ENCODE data around the gene SLC24A3.

The SLC24A3 gene

DNA sequence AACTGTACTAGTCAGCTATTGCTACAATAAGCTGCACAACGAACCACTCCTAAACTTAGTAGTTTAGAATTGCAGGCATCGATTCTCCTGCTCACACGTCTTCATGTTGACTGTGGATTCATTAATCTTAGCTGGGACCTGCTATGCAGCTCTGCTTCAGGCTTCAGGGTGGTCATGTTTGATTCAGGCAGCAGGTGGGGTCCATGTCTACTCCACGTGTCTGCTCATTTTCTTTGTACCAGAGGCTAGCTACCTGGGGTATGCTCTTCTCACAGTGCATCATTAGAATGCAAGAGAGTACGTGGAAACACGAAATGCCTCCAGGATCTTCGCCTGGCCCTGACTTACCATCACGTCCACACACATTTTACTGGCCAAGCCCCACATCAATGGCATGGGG is 481.1 kb downstream of the SLC24A3 start:
- Histone ChIP-seq H3K4me1 (ENCODE audit: control insufficient read depth in 1 of 2, insufficient read depth in 2 of 2, low read length in 2 of 2) (no peaks in the 10 kb centered on the region), H3K27ac (ENCODE audit: low read length) (no peak overlapping the region), H3K9me3 (ENCODE audit: control insufficient read depth in 1 of 2, low read length in 2 of 2) (no peaks in the 10 kb centered on the region), H3K27me3 (ENCODE audit: low read depth, low read length) (no peaks in the 10 kb centered on the region), H3K4me3 (ENCODE audit: low read depth in 1 of 2, low read length in 2 of 2) (no peak overlapping the region), H3K36me3 (ENCODE audit: control insufficient read depth in 1 of 2, insufficient read depth in 2 of 2, low read length in 2 of 2) (peaks cover 3% of the 10 kb centered on the region in 2 donors)

DNA sequence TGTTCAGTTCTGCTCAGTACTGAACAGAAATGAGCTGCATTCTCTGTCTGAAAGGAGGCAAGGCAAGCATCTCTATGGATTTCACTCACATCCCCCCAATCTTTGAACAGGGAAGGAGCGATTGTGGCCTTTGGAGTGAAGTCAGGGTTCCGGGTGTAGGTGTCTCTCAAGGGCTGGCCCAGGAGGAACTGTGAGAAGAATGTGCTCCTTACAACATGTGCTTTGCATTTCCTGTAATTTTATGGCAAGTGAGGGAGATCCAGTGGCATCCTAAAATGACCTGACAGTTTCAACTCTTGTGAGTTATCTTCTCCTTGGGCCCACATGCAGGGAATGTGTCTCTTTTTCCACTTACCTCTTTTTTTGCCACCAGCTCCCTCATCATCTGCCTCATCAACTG is 482.6 kb downstream of the SLC24A3 start:
- Histone ChIP-seq H3K27me3 (ENCODE audit: low read depth, low read length) (no peaks in the 10 kb centered on the region), H3K4me1 (ENCODE audit: control insufficient read depth in 1 of 2, insufficient read depth in 2 of 2, low read length in 2 of 2) (no peaks in the 10 kb centered on the region), H3K9me3 (ENCODE audit: control insufficient read depth in 1 of 2, low read length in 2 of 2) (no peaks in the 10 kb centered on the region), H3K27ac (ENCODE audit: low read length) (no peak overlapping the region), H3K4me3 (ENCODE audit: low read depth in 1 of 2, low read length in 2 of 2) (no peak overlapping the region), H3K36me3 (ENCODE audit: control insufficient read depth in 1 of 2, insufficient read depth in 2 of 2, low read length in 2 of 2) (peaks cover 3 to 6% of the 10 kb centered on the region in 2 donors)

DNA sequence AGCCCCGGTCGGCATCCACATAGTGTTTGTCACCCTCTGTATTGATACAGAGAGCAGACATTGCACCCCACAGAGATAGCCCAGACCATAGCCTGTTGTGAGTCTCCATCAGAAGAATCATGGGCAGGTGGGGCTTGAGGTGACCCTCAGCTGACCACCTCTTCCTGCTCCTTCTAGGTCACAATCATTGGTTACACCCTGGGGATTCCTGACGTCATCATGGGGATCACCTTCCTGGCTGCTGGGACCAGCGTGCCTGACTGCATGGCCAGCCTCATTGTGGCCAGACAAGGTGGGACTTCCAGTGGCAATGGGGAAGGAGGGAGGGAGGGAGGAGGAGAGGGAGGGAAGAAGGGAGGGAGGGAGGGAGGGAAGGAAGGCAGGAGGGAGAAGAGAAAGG is 484.2 kb downstream of the SLC24A3 start:
- Histone ChIP-seq H3K4me3 (ENCODE audit: low read depth in 1 of 2, low read length in 2 of 2) (no peak overlapping the region), H3K27me3 (ENCODE audit: low read depth, low read length) (no peaks in the 10 kb centered on the region), H3K27ac (ENCODE audit: low read length) (no peak overlapping the region), H3K36me3 (ENCODE audit: control insufficient read depth in 1 of 2, insufficient read depth in 2 of 2, low read length in 2 of 2) (peaks cover 6% of the 10 kb centered on the region in 2 donors), H3K9me3 (ENCODE audit: control insufficient read depth in 1 of 2, low read length in 2 of 2) (no peaks in the 10 kb centered on the region), H3K4me1 (ENCODE audit: control insufficient read depth in 1 of 2, insufficient read depth in 2 of 2, low read length in 2 of 2) (no peaks in the 10 kb centered on the region)

DNA sequence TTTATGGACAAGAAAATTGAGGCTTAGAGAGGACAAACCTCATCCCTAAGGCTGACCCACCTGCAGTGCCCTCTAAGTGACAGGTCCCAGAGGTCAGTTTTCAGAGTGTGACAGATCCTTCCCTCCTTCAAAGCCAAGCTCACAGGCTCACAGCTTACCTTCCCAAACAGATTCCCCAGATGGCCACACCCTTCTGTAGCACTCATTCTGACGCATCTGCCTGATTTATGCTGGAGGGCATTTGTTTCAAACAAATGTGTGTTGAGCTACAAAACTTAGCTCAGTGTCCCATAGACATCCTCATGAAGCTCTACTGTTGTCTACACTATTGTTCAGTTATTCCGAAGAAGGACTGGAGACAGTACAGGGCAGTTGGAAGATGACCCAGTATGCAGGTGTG is 485.0 kb downstream of the SLC24A3 start:
- Histone ChIP-seq H3K27ac (ENCODE audit: low read length) (no peak overlapping the region), H3K27me3 (ENCODE audit: low read depth, low read length) (no peaks in the 10 kb centered on the region), H3K36me3 (ENCODE audit: control insufficient read depth in 1 of 2, insufficient read depth in 2 of 2, low read length in 2 of 2) (peaks cover 7 to 10% of the 10 kb centered on the region in 2 donors), H3K4me1 (ENCODE audit: control insufficient read depth in 1 of 2, insufficient read depth in 2 of 2, low read length in 2 of 2) (no peaks in the 10 kb centered on the region), H3K4me3 (ENCODE audit: low read depth in 1 of 2, low read length in 2 of 2) (no peak overlapping the region), H3K9me3 (ENCODE audit: control insufficient read depth in 1 of 2, low read length in 2 of 2) (peaks cover 0 to 5% of the 10 kb centered on the region in 2 donors)

DNA sequence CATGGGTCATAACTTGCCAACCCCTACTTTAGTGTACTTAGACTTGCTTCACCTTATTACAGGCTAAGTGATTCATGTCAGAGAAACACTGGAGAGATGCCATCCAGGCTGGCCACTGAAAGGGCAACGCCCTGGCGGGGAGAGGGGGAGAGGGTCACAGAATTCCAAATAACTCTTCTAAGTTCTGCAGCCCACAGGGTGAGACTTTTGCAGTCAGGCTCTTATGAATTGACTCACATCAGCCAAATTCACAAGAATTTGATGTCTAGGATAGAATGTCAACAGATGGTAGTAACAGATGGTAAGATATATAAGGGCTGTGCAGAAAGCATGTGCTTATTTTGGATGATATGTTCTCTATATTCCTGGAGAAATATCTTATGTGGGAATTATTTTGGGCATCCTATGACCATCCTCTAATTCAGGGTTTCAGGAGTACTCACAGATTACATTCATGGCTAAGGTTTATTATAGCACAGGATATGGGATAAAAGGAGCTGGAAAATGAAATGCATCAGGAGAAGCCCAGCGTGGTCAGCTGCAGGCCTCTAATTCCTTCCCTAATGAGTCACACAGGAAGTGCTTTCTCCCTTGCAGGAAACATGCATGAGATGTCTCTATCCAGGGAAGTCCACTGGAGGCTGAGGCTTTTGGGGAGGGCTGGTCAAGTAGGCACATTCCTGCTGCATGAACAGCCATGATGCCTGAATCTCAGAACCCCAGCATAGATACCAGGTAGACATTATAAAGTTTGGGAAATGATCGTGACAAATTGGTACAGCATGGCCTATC is 486.9 kb downstream of the SLC24A3 start:
- Histone ChIP-seq H3K27me3 (ENCODE audit: low read depth, low read length) (no peaks in the 10 kb centered on the region), H3K4me1 (ENCODE audit: control insufficient read depth in 1 of 2, insufficient read depth in 2 of 2, low read length in 2 of 2) (no peaks in the 10 kb centered on the region), H3K4me3 (ENCODE audit: low read depth in 1 of 2, low read length in 2 of 2) (no peak overlapping the region), H3K27ac (ENCODE audit: low read length) (no peak overlapping the region), H3K36me3 (ENCODE audit: control insufficient read depth in 1 of 2, insufficient read depth in 2 of 2, low read length in 2 of 2) (peaks cover 4 to 14% of the 10 kb centered on the region in 2 donors), H3K9me3 (ENCODE audit: control insufficient read depth in 1 of 2, low read length in 2 of 2) (peaks cover 0 to 7% of the 10 kb centered on the region in 2 donors)

- no peaks in the 10 kb centered on the region for H3K4me1 ChIP-seq (ENCODE audit: control insufficient read depth in 1 of 2, insufficient read depth in 2 of 2, low read length in 2 of 2)
- H3K27ac ChIP-seq (ENCODE audit: low read length), result no peak overlapping the region
- H3K4me3 ChIP-seq (ENCODE audit: low read depth in 1 of 2, low read length in 2 of 2), result no peak overlapping the region
- no peaks in the 10 kb centered on the region for H3K27me3 ChIP-seq (ENCODE audit: low read depth, low read length)
- peaks cover 4 to 14% of the 10 kb centered on the region in 2 donors for H3K36me3 ChIP-seq (ENCODE audit: control insufficient read depth in 1 of 2, insufficient read depth in 2 of 2, low read length in 2 of 2)
- H3K9me3 ChIP-seq (ENCODE audit: control insufficient read depth in 1 of 2, low read length in 2 of 2), result peaks cover 0 to 7% of the 10 kb centered on the region in 2 donors
These were observed 489.0 kb downstream of the SLC24A3 start for GRCh38 chr20:19701429-19701828.

GRCh38 chr20:19706463-19706862 is 494.0 kb downstream of the SLC24A3 start:
- H3K27me3 ChIP-seq (ENCODE audit: low read depth, low read length), result no peaks in the 10 kb centered on the region
- peaks cover 4 to 11% of the 10 kb centered on the region in 2 donors for H3K4me1 ChIP-seq (ENCODE audit: control insufficient read depth in 1 of 2, insufficient read depth in 2 of 2, low read length in 2 of 2)
- H3K9me3 ChIP-seq (ENCODE audit: control insufficient read depth in 1 of 2, low read length in 2 of 2), result peaks cover 0 to 7% of the 10 kb centered on the region in 2 donors
- H3K4me3 ChIP-seq (ENCODE audit: low read depth in 1 of 2, low read length in 2 of 2), result no peak overlapping the region
- peaks cover 3 to 8% of the 10 kb centered on the region in 2 donors for H3K36me3 ChIP-seq (ENCODE audit: control insufficient read depth in 1 of 2, insufficient read depth in 2 of 2, low read length in 2 of 2)
- H3K27ac ChIP-seq (ENCODE audit: low read length), result no peak overlapping the region

DNA sequence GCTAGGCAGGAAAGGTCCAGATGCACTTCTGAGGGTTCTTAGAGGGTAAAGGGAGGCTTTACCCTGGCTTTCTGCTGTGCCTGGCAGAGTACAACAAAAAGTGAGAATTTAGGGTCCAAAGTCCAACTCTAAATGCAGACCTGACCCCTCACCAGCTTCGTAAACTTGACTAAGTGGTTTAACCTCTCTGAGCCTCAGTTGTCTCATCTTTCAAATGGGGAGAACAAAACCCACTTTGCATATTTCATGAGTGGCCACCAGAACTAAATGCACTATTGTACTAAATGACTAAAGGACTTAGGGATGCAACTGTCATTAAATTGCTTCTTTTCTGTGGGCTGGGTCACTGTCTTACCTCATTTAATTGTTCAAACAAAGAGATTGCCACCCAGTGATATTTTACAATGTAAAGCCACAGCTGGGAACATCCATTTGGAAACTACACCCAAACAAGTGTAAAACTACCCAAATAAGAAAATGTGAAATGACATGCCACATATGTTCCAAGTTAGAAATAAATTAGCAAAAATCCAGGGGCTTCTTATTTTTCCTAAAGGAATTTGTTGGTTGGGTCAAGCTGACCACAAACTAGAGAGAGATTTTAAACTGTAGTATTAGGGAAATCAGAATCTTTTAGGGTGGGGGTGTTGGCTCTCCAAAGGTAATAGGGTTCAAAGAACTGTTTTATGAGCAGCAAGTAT is 497.3 kb downstream of the SLC24A3 start:
- Histone ChIP-seq H3K4me3 (ENCODE audit: low read depth in 1 of 2, low read length in 2 of 2) (no peak overlapping the region), H3K36me3 (ENCODE audit: control insufficient read depth in 1 of 2, insufficient read depth in 2 of 2, low read length in 2 of 2) (no peaks in the 10 kb centered on the region), H3K9me3 (ENCODE audit: control insufficient read depth in 1 of 2, low read length in 2 of 2) (no peaks in the 10 kb centered on the region), H3K4me1 (ENCODE audit: control insufficient read depth in 1 of 2, insufficient read depth in 2 of 2, low read length in 2 of 2) (peaks cover 4 to 14% of the 10 kb centered on the region in 2 donors), H3K27ac (ENCODE audit: low read length) (no peak overlapping the region), H3K27me3 (ENCODE audit: low read depth, low read length) (no peaks in the 10 kb centered on the region)

- Histone ChIP-seq H3K36me3 (ENCODE audit: control insufficient read depth in 1 of 2, insufficient read depth in 2 of 2, low read length in 2 of 2) (no peaks in the 10 kb centered on the region), H3K27me3 (ENCODE audit: low read depth, low read length) (no peaks in the 10 kb centered on the region), H3K4me3 (ENCODE audit: low read depth in 1 of 2, low read length in 2 of 2) (no peak overlapping the region), H3K27ac (ENCODE audit: low read length) (no peak overlapping the region), H3K9me3 (ENCODE audit: control insufficient read depth in 1 of 2, low read length in 2 of 2) (no peaks in the 10 kb centered on the region), H3K4me1 (ENCODE audit: control insufficient read depth in 1 of 2, insufficient read depth in 2 of 2, low read length in 2 of 2) (peaks cover 4 to 14% of the 10 kb centered on the region in 2 donors)
These were observed 498.1 kb downstream of the SLC24A3 start for GRCh38 chr20:19710336-19711120.

DNA sequence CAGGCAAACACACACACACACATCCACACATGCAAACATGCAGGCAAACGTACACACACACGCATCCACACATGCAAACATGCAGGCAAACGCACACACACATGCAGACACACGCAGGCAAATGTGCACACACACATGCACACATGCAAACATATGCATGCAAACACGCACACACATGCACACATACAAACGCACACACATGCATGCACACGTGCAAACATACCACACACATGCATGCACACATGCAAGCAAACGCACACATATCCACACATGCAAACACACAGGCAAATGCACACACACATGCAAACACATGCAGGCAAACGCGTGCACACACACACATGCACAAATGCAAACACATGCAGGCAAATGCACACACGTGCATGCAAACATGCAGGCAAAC is 498.7 kb downstream of the SLC24A3 start:
- H3K36me3 ChIP-seq (ENCODE audit: control insufficient read depth in 1 of 2, insufficient read depth in 2 of 2, low read length in 2 of 2), result no peaks in the 10 kb centered on the region
- H3K4me1 ChIP-seq (ENCODE audit: control insufficient read depth in 1 of 2, insufficient read depth in 2 of 2, low read length in 2 of 2), result peaks cover 4 to 14% of the 10 kb centered on the region in 2 donors
- no peak overlapping the region for H3K4me3 ChIP-seq (ENCODE audit: low read depth in 1 of 2, low read length in 2 of 2)
- no peak overlapping the region for H3K27ac ChIP-seq (ENCODE audit: low read length)
- no peaks in the 10 kb centered on the region for H3K27me3 ChIP-seq (ENCODE audit: low read depth, low read length)
- no peaks in the 10 kb centered on the region for H3K9me3 ChIP-seq (ENCODE audit: control insufficient read depth in 1 of 2, low read length in 2 of 2)

DNA sequence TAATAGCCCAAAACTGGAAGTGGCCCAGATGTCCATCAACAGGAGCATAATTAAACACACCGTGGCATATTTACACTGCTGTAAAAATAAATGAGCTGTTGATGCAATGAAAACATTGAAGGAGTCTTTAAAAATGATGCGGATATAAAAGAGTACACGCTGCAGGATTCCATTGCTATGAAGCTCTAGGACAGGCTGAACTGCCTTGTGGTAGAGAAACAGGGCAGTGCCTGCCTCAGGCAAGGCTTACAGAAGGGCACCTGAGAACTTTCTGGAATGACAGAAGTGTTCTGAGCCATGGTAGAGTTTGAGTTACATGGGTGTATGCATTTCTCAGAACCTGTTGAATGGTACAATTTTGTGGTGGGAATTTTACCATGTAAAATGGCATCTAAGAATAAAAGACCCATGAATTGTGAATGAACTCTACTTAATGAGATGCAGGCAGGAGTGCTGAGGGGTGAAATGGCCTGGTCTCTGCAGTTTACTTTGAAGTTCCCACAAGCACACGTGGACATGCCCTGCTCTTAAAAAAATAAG is 500.3 kb downstream of the SLC24A3 start:
- Histone ChIP-seq H3K27me3 (ENCODE audit: low read depth, low read length) (no peaks in the 10 kb centered on the region), H3K27ac (ENCODE audit: low read length) (no peak overlapping the region), H3K36me3 (ENCODE audit: control insufficient read depth in 1 of 2, insufficient read depth in 2 of 2, low read length in 2 of 2) (no peaks in the 10 kb centered on the region), H3K4me3 (ENCODE audit: low read depth in 1 of 2, low read length in 2 of 2) (no peak overlapping the region), H3K9me3 (ENCODE audit: control insufficient read depth in 1 of 2, low read length in 2 of 2) (no peaks in the 10 kb centered on the region), H3K4me1 (ENCODE audit: control insufficient read depth in 1 of 2, insufficient read depth in 2 of 2, low read length in 2 of 2) (peaks cover 4 to 14% of the 10 kb centered on the region in 2 donors)

Measured in muscle layer of duodenum (tissue), 2 donors.